CD4-positive, alpha-beta memory T cell (primary cell): ENCODE results near the gene CABP7. TPM values are rescaled to one million over a fixed set of nuclear protein-coding genes. Genes with fewer than 3 reads are reported as not detected.

Experiments used
- CTCF ChIA-PET: fragments of 350-600 bp; sonication (Branson Sonifier 250); formaldehyde crosslinking; loops from one replicate; lab custom pipeline; 2021; ENCODE audit warnings: inconsistent platforms; ENCODE audit not compliant: partially characterized antibody; lab: Charles Lee
- POLR2A ChIA-PET: fragments of 350-600 bp; sonication (Branson Sonifier 250); formaldehyde crosslinking; loops from one replicate; lab custom pipeline; 2021; ENCODE audit not compliant: partially characterized antibody; lab: Charles Lee
- DNase-seq, 5 donors: peaks; one replicate each; pipeline versions ENCODE4 v3.0.0 to v3.0.0-alpha.2; 2020 to 2022; ENCODE audit warnings: mixed read lengths in 1 of 5
- H3K27ac ChIP-seq: one replicate; pipeline ENCODE4 v1.7.0; 2013; ENCODE audit warnings: low read depth, low read length
- H3K27me3 ChIP-seq: 2 replicates; pipeline ENCODE4 v1.7.0; 2013; ENCODE audit warnings: mild to moderate bottlenecking, low read length, moderate library complexity; ENCODE audit not compliant: insufficient read depth
- H3K36me3 ChIP-seq: 2 replicates; pipeline ENCODE4 v1.7.0; 2013; ENCODE audit warnings: mild to moderate bottlenecking, low read length, moderate library complexity; ENCODE audit not compliant: insufficient read depth
- H3K4me1 ChIP-seq: 2 replicates; pipeline ENCODE4 v1.7.0; 2013; ENCODE audit warnings: mild to moderate bottlenecking, low read length, moderate library complexity; ENCODE audit not compliant: insufficient read depth
- H3K4me3 ChIP-seq, 2 donors: one replicate each; pipeline ENCODE4 v1.7.0; 2013; ENCODE audit warnings: low read length in 2 of 2, mild to moderate bottlenecking in 1 of 2
- H3K9me3 ChIP-seq, 2 donors: one replicate each; pipeline ENCODE4 v1.7.0; 2013; ENCODE audit warnings: low read length in 2 of 2, control low read depth in 1 of 2; ENCODE audit not compliant: control insufficient read depth in 1 of 2
- H3K27ac Mint-ChIP-seq, 7 donors: one replicate each; pipeline ENCODE4 v1.8.0; 2020 to 2021; ENCODE audit warnings: mixed read lengths in 7 of 7, mild to moderate bottlenecking in 6 of 7, inconsistent platforms in 3 of 7, moderate library complexity in 3 of 7
- H3K27me3 Mint-ChIP-seq, 2 donors: one replicate each; pipeline ENCODE4 v1.8.0; 2020 to 2021; ENCODE audit warnings: mixed read lengths in 2 of 2
- H3K36me3 Mint-ChIP-seq, 2 donors: one replicate each; pipeline ENCODE4 v1.8.0; 2020 to 2021; ENCODE audit warnings: mixed read lengths in 2 of 2, inconsistent platforms in 1 of 2, mild to moderate bottlenecking in 1 of 2
- H3K4me1 Mint-ChIP-seq, 4 donors: one replicate each; pipeline ENCODE4 v1.8.0; 2020 to 2021; ENCODE audit warnings: mixed read lengths in 4 of 4, mild to moderate bottlenecking in 1 of 4
- H3K4me3 Mint-ChIP-seq, 8 donors: one replicate each; pipeline ENCODE4 v1.8.0; 2020 to 2021; ENCODE audit warnings: mixed read lengths in 8 of 8, mild to moderate bottlenecking in 7 of 8, moderate library complexity in 6 of 8, inconsistent platforms in 3 of 8
- H3K9me3 Mint-ChIP-seq, 8 donors: one replicate each; pipeline ENCODE4 v1.8.0; 2020 to 2021; ENCODE audit warnings: mixed read lengths in 8 of 8, mild to moderate bottlenecking in 5 of 8, inconsistent platforms in 3 of 8, moderate library complexity in 1 of 8
- intact Hi-C: fragments of 100-400 bp; cut with micrococcal nuclease; formaldehyde crosslinking; loops from one replicate; pipeline ENCODE4 v1.15.1; 2023
- polyA plus RNA-seq, 2 donors: library from polyadenylated mRNA; unstranded; fragments of 300-500 nt; fragmentation: Illumina TruSeq; gene quantifications; one replicate each; pipeline ENCODE4 v1.2.3, GENCODE V29; 2021
- total RNA-seq, 2 experiments: library from RNA; stranded (reverse); gene quantifications; one replicate each; pipeline ENCODE4 v1.2.3, GENCODE V29; 2021

The CABP7 gene
- total and polyA plus RNA-seq, 4 experiments from 2014 or later: 0.08 to 0.13 TPM; not detected in 2

DNA sequence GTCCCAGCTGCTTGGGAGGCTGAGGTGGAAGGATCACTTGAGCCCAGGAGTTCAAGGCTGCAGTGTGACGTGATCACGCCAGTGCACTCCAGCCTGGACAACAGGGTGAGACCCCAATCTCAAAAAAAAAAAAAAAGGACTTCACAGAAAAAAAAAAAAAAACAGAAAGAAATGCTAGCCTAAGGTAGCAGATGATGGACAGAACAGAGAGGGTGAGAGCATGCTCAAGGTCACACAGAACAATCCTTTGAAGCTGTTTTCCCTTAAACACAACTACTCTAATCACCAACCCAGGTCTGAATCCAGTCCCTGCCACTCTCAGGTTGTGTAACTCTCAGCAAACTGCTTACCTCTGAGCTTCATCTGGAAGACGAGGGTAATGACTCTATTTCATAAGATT is 37.3 kb downstream of the CABP7 start:
- Histone ChIP-seq H3K36me3 (no peaks in the 10 kb centered on the region), H3K27ac (no peak overlapping the region), H3K4me3 (no peak overlapping the region), H3K27me3 (no peaks in the 10 kb centered on the region), H3K4me1 (peaks cover under 1% of the 10 kb centered on the region), H3K9me3 (no peaks in the 10 kb centered on the region)
- POLR2A ChIA-PET: no interaction called here
- peaks cover 0 to 5% (median 3%) of the 10 kb centered on the region in 4 donors for H3K4me1 Mint-ChIP-seq
- intact Hi-C loops: no loop called here
- H3K9me3 Mint-ChIP-seq: no peaks in the 10 kb centered on the region
- no peak overlapping the region for H3K4me3 Mint-ChIP-seq
- H3K27ac Mint-ChIP-seq: no peak overlapping the region
- no peaks in the 10 kb centered on the region for H3K27me3 Mint-ChIP-seq
- DNase-seq: no peak
- CTCF ChIA-PET: interaction anchor here (1.3 kb wide), 1 partner anchor 16 kb away, joined by 3 read pairs; no protein-coding TSS in a partner anchor
- peaks cover 0 to 6% of the 10 kb centered on the region in 2 donors for H3K36me3 Mint-ChIP-seq

DNA sequence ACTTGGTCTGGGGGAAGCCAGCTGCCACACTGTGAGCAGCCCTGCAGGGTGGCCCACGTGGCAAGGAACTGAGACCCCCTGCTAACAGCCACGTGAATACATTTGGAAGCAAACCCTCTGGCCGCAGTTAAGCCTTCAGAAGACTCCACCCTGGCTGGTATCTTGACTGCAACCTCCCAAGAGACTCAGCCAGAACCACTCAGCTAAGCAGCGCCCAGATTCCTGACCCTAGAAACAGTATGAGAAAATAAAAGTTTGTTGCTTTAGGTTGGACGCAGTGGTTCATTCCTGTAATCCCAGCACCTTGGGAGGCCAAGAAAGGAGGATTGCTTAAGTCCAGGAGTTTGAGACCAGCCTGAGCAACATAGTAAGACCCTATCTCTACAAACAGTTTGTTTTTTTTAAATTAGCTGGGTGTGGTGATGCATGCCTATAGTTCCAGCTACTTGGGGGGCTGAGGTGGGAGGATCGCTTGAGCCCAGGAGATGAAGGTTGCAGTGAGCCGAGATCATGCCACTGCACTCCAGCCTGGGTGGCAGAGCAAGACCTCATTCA is 38.3 kb downstream of the CABP7 start:
- Mint-ChIP-seq H3K4me3 (no peak overlapping the region), H3K27me3 (no peaks in the 10 kb centered on the region), H3K27ac (no peak overlapping the region), H3K9me3 (no peaks in the 10 kb centered on the region), H3K4me1 (peaks cover 0 to 5% (median under 1%) of the 10 kb centered on the region in 4 donors), H3K36me3 (peaks cover 0 to 6% of the 10 kb centered on the region in 2 donors)
- Histone ChIP-seq H3K27ac (no peak overlapping the region), H3K36me3 (no peaks in the 10 kb centered on the region), H3K9me3 (no peaks in the 10 kb centered on the region), H3K27me3 (no peaks in the 10 kb centered on the region), H3K4me3 (no peak overlapping the region), H3K4me1 (no peaks in the 10 kb centered on the region)
- intact Hi-C loops: no loop called here
- CTCF ChIA-PET: no interaction called here
- no peak for DNase-seq
- POLR2A ChIA-PET: no interaction called here

DNA sequence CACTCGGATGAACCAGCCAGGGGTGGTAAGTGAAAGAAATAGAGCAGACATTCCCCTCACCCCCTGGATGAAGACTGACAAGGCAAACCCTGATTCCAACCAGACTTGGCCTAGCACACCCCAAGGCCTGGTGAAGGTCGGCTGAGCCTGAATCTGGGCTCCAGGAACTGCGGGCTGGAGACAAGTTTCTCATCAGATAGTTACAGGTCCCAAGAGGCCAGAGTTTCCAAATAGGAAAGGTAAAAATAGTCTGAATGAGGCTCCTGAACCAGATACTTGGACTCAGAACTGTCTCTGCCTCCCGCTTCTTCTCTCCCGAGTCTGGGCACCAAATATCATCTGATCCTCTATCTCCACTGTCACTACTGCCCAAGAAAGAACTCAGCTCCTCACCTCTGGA is 39.2 kb downstream of the CABP7 start:
- H3K27ac ChIP-seq: no peak overlapping the region
- H3K4me3 Mint-ChIP-seq: no peak overlapping the region
- no peak for DNase-seq
- no peaks in the 10 kb centered on the region for H3K9me3 Mint-ChIP-seq
- H3K4me3 ChIP-seq: no peak overlapping the region
- intact Hi-C loops: no loop called here
- no peaks in the 10 kb centered on the region for H3K36me3 ChIP-seq
- H3K4me1 ChIP-seq: no peaks in the 10 kb centered on the region
- no peaks in the 10 kb centered on the region for H3K9me3 ChIP-seq
- H3K27me3 ChIP-seq: no peaks in the 10 kb centered on the region
- H3K36me3 Mint-ChIP-seq: peaks cover 0 to 6% of the 10 kb centered on the region in 2 donors
- no peaks in the 10 kb centered on the region for H3K27me3 Mint-ChIP-seq
- peak overlapping the region in 2 of 7 donors; percentile 16 to 83 for H3K27ac Mint-ChIP-seq
- POLR2A ChIA-PET: no interaction called here
- CTCF ChIA-PET: no interaction called here
- peaks cover 0 to 5% (median under 1%) of the 10 kb centered on the region in 4 donors for H3K4me1 Mint-ChIP-seq

DNA sequence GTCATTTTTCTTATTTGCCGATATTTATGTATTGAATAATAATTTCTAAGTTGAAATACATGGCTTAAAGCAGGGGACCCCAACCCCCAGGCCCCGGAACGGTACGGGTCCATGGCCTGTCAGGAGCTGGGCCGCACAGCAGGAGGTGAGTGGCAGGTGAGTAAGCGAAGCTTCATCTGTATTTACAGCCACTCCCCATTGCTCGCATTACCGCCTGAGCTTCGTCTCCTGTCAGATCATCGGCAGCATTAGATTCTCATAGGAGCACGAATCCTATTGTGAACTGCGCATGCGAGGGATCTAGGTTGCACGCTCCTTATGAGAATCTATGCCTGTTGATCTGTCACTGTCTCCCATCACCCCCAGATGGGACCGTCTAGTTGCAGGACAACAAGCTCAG is 42.5 kb downstream of the CABP7 start:
- H3K9me3 ChIP-seq: no peaks in the 10 kb centered on the region
- H3K4me3 ChIP-seq: no peak overlapping the region
- intact Hi-C loops: loop anchor here (10.0 kb wide), 2 partner anchors 347 to 663 kb away; partner anchors contain the start of gene MTFP1
- no peaks in the 10 kb centered on the region for H3K36me3 ChIP-seq
- POLR2A ChIA-PET: interaction anchor here (0.8 kb wide), 1 partner anchor 10 kb away, joined by 3 read pairs; no protein-coding TSS in a partner anchor
- H3K27ac ChIP-seq: no peak overlapping the region
- CTCF ChIA-PET: no interaction called here
- Mint-ChIP-seq H3K36me3 (peaks cover 0 to 2% of the 10 kb centered on the region in 2 donors), H3K4me1 (peaks cover 12 to 27% (median 17%) of the 10 kb centered on the region in 4 donors), H3K27ac (no peak overlapping the region), H3K9me3 (no peaks in the 10 kb centered on the region), H3K4me3 (no peak overlapping the region), H3K27me3 (no peaks in the 10 kb centered on the region)
- peaks cover 10% of the 10 kb centered on the region for H3K4me1 ChIP-seq
- no peak for DNase-seq
- no peaks in the 10 kb centered on the region for H3K27me3 ChIP-seq

DNA sequence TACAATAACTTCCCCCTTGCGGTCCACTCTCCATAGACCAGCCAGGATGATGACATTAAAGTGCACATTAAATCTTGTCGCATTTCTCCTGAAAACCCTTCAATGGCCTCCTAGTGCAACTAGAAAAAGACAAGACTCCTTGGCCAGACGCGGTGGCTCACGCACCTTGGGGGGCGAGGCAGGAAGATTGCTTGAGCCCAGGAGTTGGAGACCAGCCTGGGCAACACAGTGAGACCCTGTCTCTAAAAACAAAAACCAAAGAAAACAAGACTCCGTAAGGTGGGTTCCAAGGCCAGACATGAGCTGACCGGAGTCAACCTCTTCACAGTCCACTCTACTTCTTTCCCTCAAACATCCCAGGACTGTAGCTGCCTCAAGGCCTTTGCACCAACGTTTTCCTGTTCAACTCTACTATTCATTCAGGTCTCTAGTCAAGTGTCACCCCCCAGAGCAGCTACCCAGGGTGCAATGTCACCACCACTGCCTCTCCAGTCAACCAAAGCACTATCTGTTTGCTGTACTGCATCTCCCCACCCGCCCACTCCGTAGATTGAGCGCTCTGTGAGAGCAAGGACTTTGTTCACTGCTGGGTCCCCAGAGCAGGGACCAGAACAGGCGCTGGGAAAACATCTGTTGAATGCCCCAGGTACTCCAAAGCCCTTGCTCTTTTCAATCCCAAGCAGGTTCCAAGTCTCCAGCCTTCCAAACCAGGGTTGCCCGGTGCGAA is 46.3 kb downstream of the CABP7 start:
- H3K36me3 Mint-ChIP-seq: peaks cover 7 to 28% of the 10 kb centered on the region in 2 donors
- no peaks in the 10 kb centered on the region for H3K27me3 Mint-ChIP-seq
- ChIA-PET CTCF (interaction anchor here (0.6 to 1.3 kb wide), 3 partner anchors 14 to 431 kb away, joined by 3 to 5 read pairs (median 3); partner anchors contain the start of gene ASCC2), POLR2A (interaction anchor here (0.6 to 1.2 kb wide), 5 partner anchors 10 to 212 kb away, joined by 3 to 7 read pairs (median 5); partner anchors contain the start of genes ASCC2, MTMR3 and THOC5)
- intact Hi-C loops: loop anchor here (5.0 to 10.0 kb wide), 3 partner anchors 321 to 659 kb away; partner anchors contain the start of gene MTFP1
- peak overlapping the region; percentile 93 to 96 for H3K4me3 ChIP-seq
- no peaks in the 10 kb centered on the region for H3K27me3 ChIP-seq
- H3K9me3 Mint-ChIP-seq: no peaks in the 10 kb centered on the region
- H3K27ac Mint-ChIP-seq: peak overlapping the region; percentile 38 to 99 (median 99)
- no peaks in the 10 kb centered on the region for H3K9me3 ChIP-seq
- peaks cover 29% of the 10 kb centered on the region for H3K4me1 ChIP-seq
- peak overlapping the region; percentile 95 to 100 (median 99) for H3K4me3 Mint-ChIP-seq
- peaks cover 11% of the 10 kb centered on the region for H3K36me3 ChIP-seq
- DNase-seq: peak in 1 of 5 donors; percentile 1
- H3K4me1 Mint-ChIP-seq: peaks cover 22 to 53% (median 28%) of the 10 kb centered on the region in 4 donors
- peak overlapping the region; percentile 87 for H3K27ac ChIP-seq

DNA sequence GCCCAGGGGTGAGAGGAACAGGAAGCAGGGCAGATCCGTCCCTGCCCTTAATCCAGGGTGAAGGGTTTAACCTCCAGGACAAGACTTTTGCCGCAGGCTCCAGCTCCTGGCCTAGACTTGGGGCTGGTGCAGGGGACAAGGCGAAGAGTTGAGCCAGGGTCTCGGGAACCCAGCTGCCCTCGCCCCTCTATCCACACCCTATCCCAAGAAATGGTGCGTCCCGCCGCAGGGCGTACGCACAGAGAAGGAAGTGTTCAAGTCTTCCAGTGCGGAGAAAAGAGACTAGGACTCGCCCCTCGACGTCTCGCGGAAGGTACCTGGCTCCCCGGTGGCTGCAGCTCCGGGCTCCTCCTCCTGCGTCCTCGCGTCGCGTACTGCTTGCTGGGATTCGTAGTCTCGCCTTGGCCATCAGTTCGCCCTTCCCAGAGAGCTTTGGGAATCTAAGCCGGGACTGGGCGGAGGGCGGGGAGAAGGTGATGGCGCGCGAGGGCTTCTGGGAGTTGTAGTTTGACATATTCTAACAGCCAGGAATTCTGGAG is 46.9 kb downstream of the CABP7 start, which contains the start of gene ZMAT5:
Gene ZMAT5, minus strand, starts transcription at position 376 of the 539 bp plus-strand sequence. CDS start 18,463 bp downstream, outside the sequence.
- POLR2A ChIA-PET: interaction anchor here (0.6 to 1.2 kb wide), 5 partner anchors 9 to 213 kb away, joined by 3 to 7 read pairs (median 5); partner anchors contain the start of genes ASCC2, MTMR3 and THOC5
- Histone ChIP-seq H3K4me3 (peak within 1 kb of the TSS; percentile 96 to 100), H3K4me1 (peaks cover 29% of the 10 kb centered on the region), H3K27ac (peak within 1 kb of the TSS; percentile 87), H3K27me3 (no peaks in the 10 kb centered on the region), H3K9me3 (no peaks in the 10 kb centered on the region), H3K36me3 (peaks cover 11% of the 10 kb centered on the region)
- peak; percentile 93 to 96 (median 95) for DNase-seq
- Mint-ChIP-seq H3K36me3 (peaks cover 7 to 28% of the 10 kb centered on the region in 2 donors), H3K27ac (peak within 1 kb of the TSS; percentile 38 to 99 (median 99)), H3K4me1 (peaks cover 22 to 53% (median 28%) of the 10 kb centered on the region in 4 donors), H3K9me3 (no peaks in the 10 kb centered on the region), H3K27me3 (no peaks in the 10 kb centered on the region), H3K4me3 (peak within 1 kb of the TSS; percentile 95 to 100 (median 99))
- CTCF ChIA-PET: interaction anchor here (0.6 to 1.3 kb wide), 3 partner anchors 15 to 431 kb away, joined by 3 to 5 read pairs (median 3); partner anchors contain the start of gene ASCC2
- intact Hi-C loops: loop anchor here (1.0 to 10.0 kb wide), 6 partner anchors 72 to 658 kb away; partner anchors contain the start of genes ASCC2, MTFP1, MTMR3 and NF2
